Measurements from ENCODE around the gene GSN.

DNA sequence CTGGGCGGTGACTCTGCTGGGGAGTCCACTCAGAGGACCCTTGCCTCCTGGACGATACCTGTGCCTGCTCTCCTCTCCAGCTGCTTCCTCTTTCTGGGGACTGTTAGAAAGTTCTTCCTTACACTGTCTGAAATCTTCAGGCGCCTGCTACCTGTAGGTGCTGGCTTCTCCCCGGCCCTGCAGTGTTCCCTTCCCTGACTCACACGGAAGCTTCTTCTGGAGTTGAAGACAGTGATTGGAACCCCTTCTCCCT lies 562 bp downstream of the GSN start:
- TF ChIP-seq CTCF (IDR thresholded peaks at IDR 0.05 in 2 of 3, conservative IDR thresholded peaks at IDR 0.05 in 1 of 3; ENCODE audit: insufficient read depth in 2 of 3, low read depth in 1 of 3, low read length in 3 of 3) (no peak), NFRKB (IDR thresholded peaks at IDR 0.05; ENCODE audit: low read depth) (no peak)

All from K562 (cell line).